ENCODE measurements around the gene CYP26B1.
"Not testable (repeated sequence)": the region's sequence is repeated elsewhere in the genome, so short reads cannot be mapped to it uniquely, and the experiment has no call there.

Gene CYP26B1

DNA sequence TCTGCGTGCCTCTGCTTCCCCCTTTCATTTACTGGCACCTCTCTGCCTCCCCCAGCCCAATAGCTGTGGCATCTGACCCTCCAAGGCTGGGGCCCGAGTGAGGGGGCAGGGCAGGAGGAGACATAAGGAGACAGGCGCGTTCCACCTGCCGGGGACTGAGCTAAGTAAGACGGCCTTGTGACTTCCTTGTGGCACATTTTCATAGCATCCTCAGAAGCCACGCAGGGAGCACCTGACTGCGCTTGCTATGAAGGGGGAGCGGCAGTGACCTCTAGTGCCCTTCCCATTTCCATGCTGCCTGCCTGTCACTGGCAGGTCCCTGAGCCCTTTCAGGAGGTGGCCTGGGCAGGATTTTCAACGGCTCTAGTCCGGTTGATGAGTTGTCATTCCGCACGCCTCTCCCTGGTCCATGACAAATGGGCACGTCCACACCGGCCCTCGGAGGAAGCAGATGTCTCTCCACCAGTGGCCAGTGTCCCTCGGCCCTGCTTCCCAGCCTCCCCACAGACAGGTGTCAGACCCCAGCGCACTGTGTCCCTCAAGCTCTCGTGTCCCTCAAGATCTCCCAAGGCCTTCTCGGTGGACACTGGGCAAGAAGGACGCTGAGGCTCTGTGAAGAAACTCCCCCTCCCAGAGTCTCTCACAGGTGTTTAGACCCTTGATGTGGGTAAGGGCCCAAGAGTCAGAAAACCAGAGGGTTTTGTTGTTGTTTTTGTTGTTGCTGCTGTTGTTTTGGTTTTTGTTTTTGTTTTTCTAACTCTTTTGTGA lies 42.7 kb downstream of the CYP26B1 start:
- no peak for DNase-seq

GRCh38 chr2:72103690-72104089 lies 44.0 kb downstream of the CYP26B1 start:
- DNase-seq, result no peak

- no peak for DNase-seq
These were observed 44.5 kb downstream of the CYP26B1 start for GRCh38 chr2:72103161-72103560.

DNA sequence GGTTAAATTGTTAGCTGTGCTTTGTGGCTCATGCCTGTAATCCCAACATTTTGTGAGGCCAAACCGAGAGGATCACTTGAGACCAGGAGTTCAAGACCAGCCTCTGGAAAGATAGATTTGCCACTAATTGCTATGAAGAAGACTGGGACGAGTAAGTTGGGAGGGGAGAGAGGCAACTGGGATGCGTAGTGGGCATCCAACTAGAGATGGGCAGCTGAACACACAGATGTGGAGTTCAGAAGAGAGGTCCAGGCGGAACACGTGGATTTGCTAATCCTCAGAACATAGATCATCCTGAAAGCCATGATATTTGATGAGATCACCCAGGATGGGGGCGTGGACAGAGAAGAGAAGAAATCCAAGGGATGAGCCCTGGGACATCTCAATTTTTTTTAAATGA lies 48.7 kb downstream of the CYP26B1 start:
- no peak for DNase-seq

- no peak for DNase-seq
These were observed 50.4 kb downstream of the CYP26B1 start for GRCh38 chr2:72097276-72097675.

GRCh38 chr2:72096181-72096580 lies 51.5 kb downstream of the CYP26B1 start:
- DNase-seq, result no peak

GRCh38 chr2:72095364-72095763 lies 52.3 kb downstream of the CYP26B1 start:
- DNase-seq, result no peak

GRCh38 chr2:72094701-72095100 lies 53.0 kb downstream of the CYP26B1 start:
- DNase-seq, result no peak

DNA sequence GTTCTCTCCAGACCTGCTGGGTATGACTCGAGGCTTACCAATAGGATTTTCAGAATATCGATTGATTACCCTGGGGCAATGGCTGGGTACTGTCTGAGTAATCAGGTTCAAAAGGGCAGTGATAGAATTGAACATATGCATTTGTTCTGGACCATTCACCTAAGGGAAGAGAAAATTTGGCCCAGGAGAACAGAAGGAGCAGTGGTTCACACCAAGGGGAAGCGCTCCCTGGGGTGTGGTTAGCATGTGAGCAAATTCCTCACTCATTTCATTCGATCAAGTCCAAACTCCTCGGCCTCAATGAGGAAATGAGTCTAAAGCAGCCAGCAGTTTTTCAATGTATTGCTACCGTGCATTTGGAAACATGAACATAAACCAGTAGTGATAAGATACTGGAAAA lies 55.6 kb downstream of the CYP26B1 start:
- no peak for DNase-seq

- no peak for DNase-seq
These were observed 56.7 kb downstream of the CYP26B1 start for GRCh38 chr2:72090781-72091482.

GRCh38 chr2:72090271-72090720 lies 57.4 kb downstream of the CYP26B1 start:
- DNase-seq, result no peak

- no peak for DNase-seq
These were observed 58.1 kb downstream of the CYP26B1 start for GRCh38 chr2:72089537-72089936.

- DNase-seq, result no peak
These were observed 58.6 kb downstream of the CYP26B1 start for GRCh38 chr2:72089028-72089427.

GRCh38 chr2:72086871-72087633 lies 60.6 kb downstream of the CYP26B1 start:
- not testable (repeated sequence) for DNase-seq

- DNase-seq, result no peak
These were observed 62.1 kb downstream of the CYP26B1 start for GRCh38 chr2:72085513-72085912.

- DNase-seq, result no peak
These were observed 62.6 kb downstream of the CYP26B1 start for GRCh38 chr2:72085036-72085435.

DNA sequence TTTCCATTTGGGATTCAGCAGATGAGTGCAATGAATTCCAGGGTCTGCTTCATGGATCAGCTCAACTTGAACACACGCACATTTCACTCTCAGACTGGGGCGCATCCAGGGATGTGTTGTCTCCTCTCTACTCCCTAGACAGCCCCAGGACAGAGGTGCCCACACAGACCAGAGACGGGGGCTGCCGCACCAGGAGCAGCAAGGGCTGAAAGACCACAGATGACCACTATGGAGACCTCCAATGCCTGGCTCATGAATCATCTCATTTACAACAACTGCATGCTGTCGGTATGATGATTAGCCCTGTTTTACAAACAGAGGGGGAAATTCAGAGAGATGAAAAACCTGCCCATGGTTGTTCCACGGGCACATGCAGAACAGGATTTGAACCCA lies 63.1 kb downstream of the CYP26B1 start:
- DNase-seq, result no peak

DNA sequence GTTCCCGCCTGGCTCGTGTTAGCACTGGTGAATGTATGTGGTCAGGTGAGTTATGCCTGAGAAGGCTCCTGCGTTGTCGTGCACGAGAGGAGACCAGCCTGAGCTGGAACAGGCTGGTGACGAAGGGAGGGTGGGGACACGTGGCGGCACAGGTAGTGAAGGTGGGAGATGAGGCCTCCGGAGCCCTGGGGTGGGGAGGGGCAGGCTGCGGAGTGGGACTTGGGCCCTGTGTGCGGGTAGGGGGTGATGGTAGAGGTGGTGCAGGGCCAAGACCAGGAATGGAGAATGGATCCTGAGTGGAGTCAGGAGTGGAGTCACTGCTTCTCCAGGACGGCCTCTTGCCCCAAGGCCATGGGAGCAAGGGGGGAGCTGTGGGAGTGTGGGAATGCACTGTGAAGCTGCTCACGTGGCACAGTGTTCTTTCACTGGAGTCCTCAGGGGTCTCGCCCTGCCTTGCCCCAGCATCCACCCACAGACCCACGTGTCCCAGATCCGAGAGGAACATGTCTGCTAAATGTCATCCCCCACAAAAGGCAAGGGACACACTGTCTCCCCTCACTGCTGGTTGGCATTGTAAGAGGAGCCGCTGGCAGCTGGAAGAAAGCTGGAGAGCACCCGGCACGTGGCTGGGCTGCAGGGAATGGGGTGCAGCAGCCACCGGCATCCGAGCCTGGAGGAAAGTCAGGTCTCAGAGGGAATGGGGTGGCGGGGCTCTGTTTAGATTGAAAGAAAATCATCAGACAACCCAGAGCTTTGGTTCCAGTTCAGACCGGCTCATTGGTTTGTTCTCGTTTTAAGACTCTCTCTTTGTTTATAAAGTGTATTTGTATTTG lies 63.7 kb downstream of the CYP26B1 start:
- DNase-seq, result no peak

DNA sequence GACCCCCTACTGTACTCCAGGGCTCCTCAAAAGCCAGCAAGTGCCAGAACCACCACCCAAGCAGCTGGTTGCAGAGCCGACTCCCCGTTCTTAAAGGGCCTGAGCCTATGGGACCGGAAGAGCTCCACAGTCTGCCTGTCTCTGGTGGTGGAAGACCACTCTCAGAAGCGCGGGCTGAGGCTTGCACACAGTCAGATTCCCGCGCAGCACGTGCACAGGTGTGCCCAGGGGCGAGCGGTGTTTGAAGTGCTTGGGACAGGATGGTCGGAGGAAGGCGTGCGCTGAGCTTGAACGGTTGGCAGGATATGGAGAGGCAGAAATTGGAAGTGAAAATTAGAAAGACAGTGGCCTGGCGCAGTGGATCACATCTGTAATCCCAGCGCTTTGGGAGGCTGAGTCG lies 64.8 kb downstream of the CYP26B1 start:
- DNase-seq, result no peak

- DNase-seq, result no peak
These were observed 65.6 kb downstream of the CYP26B1 start for GRCh38 chr2:72082021-72082601.

DNA sequence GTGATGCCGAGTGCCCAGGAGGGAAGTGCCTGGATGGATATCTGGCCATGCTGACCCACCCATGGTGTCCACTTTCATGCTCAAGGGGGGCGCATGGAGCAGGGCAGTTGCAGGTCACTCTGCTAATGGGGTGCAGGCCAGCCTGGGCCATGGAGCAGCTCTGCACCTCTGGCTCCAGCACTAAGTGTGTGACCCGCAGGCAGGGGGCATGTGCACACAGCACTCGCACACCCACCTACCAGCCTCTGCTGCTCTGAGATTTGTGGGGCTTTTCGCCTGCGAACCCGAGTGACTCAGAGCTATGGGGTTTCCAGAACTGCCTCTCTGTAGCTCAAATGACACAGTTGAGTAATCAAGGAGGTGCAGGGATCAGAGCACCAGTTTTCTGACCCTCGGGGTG lies 66.2 kb downstream of the CYP26B1 start:
- no peak for DNase-seq
